Measurements from ENCODE around the gene FER. TPM values are rescaled to one million over a fixed set of nuclear protein-coding genes. Genes with fewer than 3 reads are reported as not detected.

The FER gene
- total RNA-seq, 1 donor: 36.6 TPM

GRCh38 chr5:108966910-108967309 lies 219.2 kb downstream of the FER start:
- no peak overlapping the region for H3K4me2 ChIP-seq (ENCODE audit: insufficient read depth, low read length)
- H3K4me1 ChIP-seq (ENCODE audit: insufficient read depth, low read length): no peaks in the 10 kb centered on the region
- DNase-seq (ENCODE audit: insufficient read length, low spot score, missing footprints): no peak
- no peaks in the 10 kb centered on the region for H3K9me3 ChIP-seq (ENCODE audit: low read depth, low read length)
- H4K20me1 ChIP-seq (ENCODE audit: insufficient read depth, low read length): no peaks in the 10 kb centered on the region
- H3K4me3 ChIP-seq (ENCODE audit: insufficient read depth, low read length): no peak overlapping the region
- TF ChIP-seq CTCF (IDR thresholded peaks at IDR 0.05; ENCODE audit: extremely low read depth, low read depth, low read length): no peak
- H3K79me2 ChIP-seq (ENCODE audit: insufficient read depth, low read length): no peaks in the 10 kb centered on the region
- H3K27me3 ChIP-seq (ENCODE audit: insufficient read depth, low read length): no peaks in the 10 kb centered on the region
- no peak overlapping the region for H2AFZ ChIP-seq (ENCODE audit: low read length)
- H3K27ac ChIP-seq (ENCODE audit: low read depth, low read length): no peak overlapping the region
- no peaks in the 10 kb centered on the region for H3K36me3 ChIP-seq (ENCODE audit: insufficient read depth, low read length)

DNA sequence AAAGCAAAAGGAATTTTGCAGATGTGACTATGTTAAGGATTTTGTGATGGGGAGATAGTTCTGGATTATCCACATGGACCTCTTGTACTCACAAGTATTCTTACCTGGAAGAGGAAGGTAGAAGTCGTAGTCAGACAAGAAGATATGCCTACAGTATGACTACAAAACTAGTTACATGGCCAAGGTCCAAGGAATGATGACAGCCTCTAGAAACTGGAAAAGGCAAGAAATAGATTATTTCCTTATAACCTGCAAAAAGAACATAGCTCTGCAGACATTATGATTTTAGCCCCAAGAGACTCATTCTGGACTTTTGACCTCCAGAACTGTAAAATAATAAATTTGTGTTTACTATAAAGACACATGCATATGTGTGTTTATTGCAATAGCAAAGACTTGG lies 226.9 kb downstream of the FER start:
- no peak for DNase-seq (ENCODE audit: insufficient read length, low spot score, missing footprints)
- Histone ChIP-seq H3K36me3 (ENCODE audit: insufficient read depth, low read length) (no peaks in the 10 kb centered on the region), H4K20me1 (ENCODE audit: insufficient read depth, low read length) (no peaks in the 10 kb centered on the region), H3K9me3 (ENCODE audit: low read depth, low read length) (no peaks in the 10 kb centered on the region), H3K27me3 (ENCODE audit: insufficient read depth, low read length) (no peaks in the 10 kb centered on the region), H2AFZ (ENCODE audit: low read length) (no peak overlapping the region), H3K4me3 (ENCODE audit: insufficient read depth, low read length) (no peak overlapping the region), H3K27ac (ENCODE audit: low read depth, low read length) (no peak overlapping the region), H3K79me2 (ENCODE audit: insufficient read depth, low read length) (no peaks in the 10 kb centered on the region), H3K4me1 (ENCODE audit: insufficient read depth, low read length) (no peaks in the 10 kb centered on the region), H3K4me2 (ENCODE audit: insufficient read depth, low read length) (no peak overlapping the region)
- no peak for TF ChIP-seq CTCF (IDR thresholded peaks at IDR 0.05; ENCODE audit: extremely low read depth, low read depth, low read length)

GRCh38 chr5:108975697-108976096 lies 228.0 kb downstream of the FER start:
- Histone ChIP-seq H2AFZ (ENCODE audit: low read length) (no peak overlapping the region), H3K79me2 (ENCODE audit: insufficient read depth, low read length) (no peaks in the 10 kb centered on the region), H3K4me1 (ENCODE audit: insufficient read depth, low read length) (no peaks in the 10 kb centered on the region), H3K27me3 (ENCODE audit: insufficient read depth, low read length) (no peaks in the 10 kb centered on the region), H4K20me1 (ENCODE audit: insufficient read depth, low read length) (no peaks in the 10 kb centered on the region), H3K36me3 (ENCODE audit: insufficient read depth, low read length) (no peaks in the 10 kb centered on the region), H3K9me3 (ENCODE audit: low read depth, low read length) (no peaks in the 10 kb centered on the region), H3K4me3 (ENCODE audit: insufficient read depth, low read length) (no peak overlapping the region), H3K4me2 (ENCODE audit: insufficient read depth, low read length) (no peak overlapping the region), H3K27ac (ENCODE audit: low read depth, low read length) (no peak overlapping the region)
- DNase-seq (ENCODE audit: insufficient read length, low spot score, missing footprints): no peak
- no peak for TF ChIP-seq CTCF (IDR thresholded peaks at IDR 0.05; ENCODE audit: extremely low read depth, low read depth, low read length)

GRCh38 chr5:108983461-108984092 lies 235.9 kb downstream of the FER start:
- H3K36me3 ChIP-seq (ENCODE audit: insufficient read depth, low read length): no peaks in the 10 kb centered on the region
- H3K4me1 ChIP-seq (ENCODE audit: insufficient read depth, low read length): peaks cover 5% of the 10 kb centered on the region
- no peaks in the 10 kb centered on the region for H4K20me1 ChIP-seq (ENCODE audit: insufficient read depth, low read length)
- TF ChIP-seq CTCF (IDR thresholded peaks at IDR 0.05; ENCODE audit: extremely low read depth, low read depth, low read length): no peak
- no peak overlapping the region for H2AFZ ChIP-seq (ENCODE audit: low read length)
- no peak overlapping the region for H3K27ac ChIP-seq (ENCODE audit: low read depth, low read length)
- no peaks in the 10 kb centered on the region for H3K27me3 ChIP-seq (ENCODE audit: insufficient read depth, low read length)
- DNase-seq (ENCODE audit: insufficient read length, low spot score, missing footprints): no peak
- H3K4me2 ChIP-seq (ENCODE audit: insufficient read depth, low read length): no peak overlapping the region
- no peaks in the 10 kb centered on the region for H3K9me3 ChIP-seq (ENCODE audit: low read depth, low read length)
- no peaks in the 10 kb centered on the region for H3K79me2 ChIP-seq (ENCODE audit: insufficient read depth, low read length)
- H3K4me3 ChIP-seq (ENCODE audit: insufficient read depth, low read length): no peak overlapping the region
